Bronchial epithelial cell (primary cell): ENCODE data around the gene USP20. TPM values are rescaled to one million over a fixed set of nuclear protein-coding genes. Genes with fewer than 3 reads are reported as not detected.

Experiments
- DNase-seq: peaks from one replicate; pipeline ENCODE4 v3.0.0-alpha.2; 2010; ENCODE audit warnings: low read depth
- FAIRE-seq: peaks from 2 replicates; lab custom pipeline; 2011; peaks lifted over from hg19 to GRCh38; lab: Jason Lieb, UNC
- H3K27me3 ChIP-seq: 2 replicates; pipeline ENCODE4 v1.5.1; 2011; ENCODE audit warnings: low read length; ENCODE audit not compliant: control insufficient read depth, insufficient read depth
- H3K36me3 ChIP-seq: 2 replicates; pipeline ENCODE4 v1.5.1; 2011; ENCODE audit warnings: low read length; ENCODE audit not compliant: control insufficient read depth, insufficient read depth
- H3K4me3 ChIP-seq: 2 replicates; pipeline ENCODE4 v1.5.1; 2011; ENCODE audit warnings: mild to moderate bottlenecking, low read depth, low read length, control low read depth
- CTCF ChIP-seq: IDR thresholded peaks from 2 replicates; pipeline ENCODE4 v1.5.1; 2011; ENCODE audit warnings: mild to moderate bottlenecking, moderate library complexity, low read length, control low read depth, inconsistent platforms; ENCODE audit not compliant: insufficient read depth, severe bottlenecking
- total RNA-seq: library from RNA; depleted of rRNA; stranded (reverse); fragments of >200 nt; gene quantifications from 2 replicates; pipeline ENCODE4 v1.2.1, GENCODE V29; 2014

USP20 gene
- total RNA-seq, 1 donor from 2014 or later = 5.5 TPM

DNA sequence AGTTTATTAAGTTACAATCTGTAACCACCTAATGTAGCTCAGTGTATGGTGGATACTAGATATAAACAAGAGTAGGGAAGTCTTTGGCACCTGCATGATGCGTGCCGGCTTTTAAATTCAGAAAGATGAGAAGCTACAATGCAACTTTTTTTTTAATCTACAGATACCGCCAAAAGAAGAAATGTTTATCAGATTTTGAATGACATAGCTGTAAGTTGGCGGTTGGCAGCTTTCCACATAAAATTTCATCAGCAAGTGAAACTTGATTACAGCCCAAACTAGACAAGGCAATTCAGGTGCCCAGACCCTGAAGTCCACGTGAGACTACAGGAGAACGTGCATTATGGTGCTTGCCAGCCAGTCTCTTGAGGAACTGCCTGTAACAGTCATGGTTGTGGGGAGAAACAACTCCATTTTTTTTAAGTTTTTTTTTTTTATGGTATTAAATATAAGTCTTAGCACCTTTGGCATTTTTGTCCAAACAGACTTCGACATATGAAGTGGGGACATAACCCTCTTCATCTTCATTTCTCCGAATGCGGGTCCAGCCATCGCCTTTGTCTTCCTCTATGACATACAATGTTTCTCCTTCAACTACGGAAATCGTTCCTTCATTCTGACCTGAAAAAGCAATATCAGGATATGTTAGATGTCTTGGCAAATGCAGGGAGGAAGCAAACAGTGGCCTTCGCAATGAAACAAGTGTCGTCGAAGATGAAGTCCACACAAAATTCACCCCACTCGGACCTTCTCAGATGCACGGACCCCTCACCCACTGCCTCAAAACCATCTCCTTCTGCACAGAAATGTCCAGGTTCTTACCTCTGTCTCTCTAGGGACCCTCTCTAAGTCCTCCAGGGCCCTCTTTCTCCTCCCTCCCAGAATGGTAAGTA is 60.4 kb downstream of the USP20 start:
- Histone ChIP-seq H3K36me3 (peaks cover 4% of the 10 kb centered on the region), H3K27me3 (no peaks in the 10 kb centered on the region), H3K4me3 (no peak overlapping the region)
- FAIRE-seq (no peak), DNase-seq (no peak)
- TF ChIP-seq CTCF = no peak

DNA sequence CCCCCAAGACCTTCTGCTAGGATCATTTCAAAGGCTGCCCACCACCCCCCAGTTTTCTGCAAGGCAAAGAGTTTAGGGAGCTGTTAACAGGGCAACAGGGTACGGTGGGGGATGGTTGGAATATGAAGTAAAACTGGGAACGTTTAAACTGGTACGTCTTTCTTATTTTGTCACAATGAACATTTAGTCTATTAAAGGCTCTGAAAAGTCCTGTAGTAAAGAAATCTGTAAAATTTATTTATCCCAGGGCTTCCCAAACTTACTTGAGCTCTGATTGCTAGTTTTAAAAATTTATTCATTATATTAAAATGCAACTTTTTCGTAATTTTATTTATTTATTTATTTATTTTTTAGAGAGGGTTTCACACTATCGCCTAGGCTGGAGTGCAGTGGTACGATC is 62.0 kb downstream of the USP20 start:
- DNase-seq (no peak), FAIRE-seq (no peak)
- Histone ChIP-seq H3K36me3 (peaks cover 6% of the 10 kb centered on the region), H3K27me3 (no peaks in the 10 kb centered on the region), H3K4me3 (no peak overlapping the region)
- TF ChIP-seq CTCF = no peak

DNA sequence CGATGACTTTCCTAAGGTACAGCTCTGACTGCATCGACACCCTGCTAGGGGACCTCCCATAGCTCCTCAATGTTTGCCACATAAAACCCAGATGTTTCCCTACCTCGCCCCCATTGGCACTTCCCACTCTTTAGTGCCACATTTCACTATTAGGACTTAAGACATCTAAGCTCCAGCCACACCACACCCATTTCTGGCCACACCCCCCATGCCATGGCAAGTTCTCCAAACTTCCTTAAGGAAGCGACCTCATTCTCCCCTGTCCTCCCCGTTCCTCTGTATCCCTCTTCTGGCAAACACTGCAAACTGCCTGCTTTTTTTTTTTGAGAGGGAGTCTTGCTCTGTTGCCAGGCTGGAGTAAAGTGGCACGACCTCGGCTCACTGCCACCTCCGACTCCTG is 62.9 kb downstream of the USP20 start:
- DNase-seq = peak; percentile 62
- Histone ChIP-seq H3K36me3 (peaks cover 7% of the 10 kb centered on the region), H3K27me3 (no peaks in the 10 kb centered on the region), H3K4me3 (no peak overlapping the region)
- no peak for TF ChIP-seq CTCF
- no peak for FAIRE-seq

DNA sequence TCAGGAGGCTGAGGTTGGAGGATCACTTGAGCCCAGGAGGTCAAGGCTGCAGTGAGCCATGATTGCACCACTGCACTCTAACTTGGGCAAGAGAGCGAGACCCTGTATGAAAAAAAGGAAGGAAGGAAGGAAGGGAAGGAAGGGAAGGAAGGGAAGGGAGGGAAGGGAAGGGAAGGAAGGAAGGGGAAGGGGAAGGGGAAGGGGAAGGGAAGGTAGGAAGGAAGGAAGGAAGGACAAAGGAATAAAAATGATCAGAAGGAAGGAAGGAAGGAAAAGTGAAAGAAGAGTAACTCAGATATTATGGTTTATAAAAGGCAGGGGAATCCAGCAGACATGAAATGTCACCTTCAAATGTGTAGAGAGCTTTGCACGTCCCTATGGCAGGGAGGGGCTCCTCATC is 64.4 kb downstream of the USP20 start:
- Histone ChIP-seq H3K4me3 (no peak overlapping the region), H3K27me3 (no peaks in the 10 kb centered on the region), H3K36me3 (peaks cover 6% of the 10 kb centered on the region)
- FAIRE-seq = no peak
- no peak for TF ChIP-seq CTCF
- DNase-seq = no peak

GRCh38 chr9:129900263-129901027 is 65.2 kb downstream of the USP20 start:
- peaks cover 6% of the 10 kb centered on the region for H3K36me3 ChIP-seq
- FAIRE-seq = no peak

More at GRCh38 chr9:129900263-129901027, 65.2 kb downstream of the USP20 start:
- Histone ChIP-seq H3K27me3 (no peaks in the 10 kb centered on the region), H3K4me3 (no peak overlapping the region)
- no peak for TF ChIP-seq CTCF
- no peak for DNase-seq
